Activated CD4-positive, alpha-beta T cell treated with anti-CD3 and anti-CD28 coated beads for 48 hours (primary cell): ENCODE results near the gene VPS18.

Experiments used
- DNase-seq: peaks from one replicate; pipeline ENCODE4 v3.0.0-alpha.2; 2020

Gene VPS18

DNA sequence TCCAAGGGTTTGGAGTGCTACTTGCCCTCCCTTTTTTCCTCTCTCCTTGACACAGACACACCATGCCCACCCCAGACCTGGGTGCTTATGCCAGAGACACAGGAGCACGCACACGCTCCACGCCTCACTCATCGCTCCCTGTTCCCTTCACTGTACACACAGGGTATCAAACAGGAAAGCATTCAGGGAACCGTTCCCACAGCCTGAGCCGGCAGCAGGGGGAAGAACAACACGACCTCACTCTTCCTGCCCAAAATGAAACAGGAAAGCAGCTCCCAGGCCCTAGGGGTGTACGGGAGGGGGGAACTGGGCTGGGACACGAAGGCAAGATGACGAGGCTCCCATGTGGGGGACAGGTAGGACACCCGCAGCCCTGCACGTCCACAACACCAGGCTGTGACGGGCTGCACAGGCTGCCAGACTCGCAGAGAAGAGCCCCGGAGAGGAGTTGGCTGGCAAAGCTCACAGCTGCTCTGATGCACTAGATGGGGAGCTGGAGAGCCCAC is 46.1 kb downstream of the VPS18 start:
- no peak for DNase-seq

- DNase-seq = no peak
These were observed 46.8 kb downstream of the VPS18 start for GRCh38 chr15:40941068-40941527.

DNA sequence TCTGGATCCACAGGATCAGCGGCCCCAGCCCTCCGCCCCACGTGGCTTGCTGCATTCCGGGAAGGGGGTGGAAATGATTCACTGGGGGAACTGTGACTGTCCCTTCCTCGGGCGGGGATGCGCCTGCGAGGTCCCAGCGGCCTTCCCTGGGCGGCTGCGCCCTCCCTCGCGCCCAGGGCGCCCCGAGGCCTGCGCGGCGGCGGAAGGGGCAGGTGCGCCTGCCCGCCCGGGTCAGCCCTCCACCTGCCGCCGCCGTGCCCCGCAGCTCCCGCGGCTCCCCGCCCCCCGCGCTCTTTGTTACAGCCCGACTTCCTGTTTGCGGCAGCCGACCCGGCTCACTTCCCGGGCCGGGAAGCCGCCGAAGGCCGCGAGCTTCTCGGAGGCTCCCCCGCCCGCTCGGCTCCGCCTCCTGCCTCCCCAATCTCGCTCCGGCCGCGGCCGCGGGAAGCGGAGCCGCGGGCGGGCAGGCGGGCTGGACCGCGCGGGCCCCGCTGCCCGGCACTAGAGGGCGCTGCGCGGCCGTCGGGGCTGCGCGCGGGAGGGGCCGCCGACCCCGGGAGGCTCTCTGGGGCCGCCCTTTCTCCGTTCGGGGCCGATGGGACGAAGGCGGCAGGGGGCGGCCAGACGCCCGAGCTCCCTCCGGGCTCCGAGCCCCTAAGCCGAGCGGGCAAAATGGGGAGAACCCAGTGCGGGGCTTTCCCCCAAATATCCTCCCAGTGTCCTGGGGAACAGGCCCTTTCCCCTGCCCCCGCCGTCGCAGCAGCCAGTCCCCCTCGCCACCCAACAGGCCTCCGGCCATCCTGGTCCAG is 47.5 kb downstream of the VPS18 start:
- DNase-seq = peak; percentile 74

GRCh38 chr15:40942337-40942854 is 48.1 kb downstream of the VPS18 start:
- DNase-seq = no peak

DNA sequence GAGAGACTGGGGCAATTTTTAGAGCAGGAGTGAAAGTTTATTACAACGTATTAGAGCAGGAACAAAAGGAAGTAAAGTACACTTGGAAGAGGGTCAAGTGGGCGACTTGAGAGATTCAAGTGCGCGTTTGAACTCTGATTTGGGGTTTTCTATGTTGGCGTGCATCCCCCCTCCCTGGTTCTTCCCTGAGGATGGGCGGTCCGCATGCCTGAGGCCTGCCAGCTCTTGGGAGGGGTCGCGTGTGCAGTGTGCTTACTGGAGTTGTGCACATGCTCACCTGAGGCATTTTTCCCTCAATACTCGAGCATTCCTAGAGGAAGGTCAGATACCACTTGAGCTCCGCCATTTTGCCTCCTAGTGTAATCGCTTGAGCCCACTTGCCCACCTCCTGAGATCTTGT is 48.6 kb downstream of the VPS18 start:
- DNase-seq = no peak

GRCh38 chr15:40943764-40944365 is 49.6 kb downstream of the VPS18 start:
- no peak for DNase-seq

- DNase-seq = no peak
These were observed 50.5 kb downstream of the VPS18 start for GRCh38 chr15:40944510-40945296.

DNA sequence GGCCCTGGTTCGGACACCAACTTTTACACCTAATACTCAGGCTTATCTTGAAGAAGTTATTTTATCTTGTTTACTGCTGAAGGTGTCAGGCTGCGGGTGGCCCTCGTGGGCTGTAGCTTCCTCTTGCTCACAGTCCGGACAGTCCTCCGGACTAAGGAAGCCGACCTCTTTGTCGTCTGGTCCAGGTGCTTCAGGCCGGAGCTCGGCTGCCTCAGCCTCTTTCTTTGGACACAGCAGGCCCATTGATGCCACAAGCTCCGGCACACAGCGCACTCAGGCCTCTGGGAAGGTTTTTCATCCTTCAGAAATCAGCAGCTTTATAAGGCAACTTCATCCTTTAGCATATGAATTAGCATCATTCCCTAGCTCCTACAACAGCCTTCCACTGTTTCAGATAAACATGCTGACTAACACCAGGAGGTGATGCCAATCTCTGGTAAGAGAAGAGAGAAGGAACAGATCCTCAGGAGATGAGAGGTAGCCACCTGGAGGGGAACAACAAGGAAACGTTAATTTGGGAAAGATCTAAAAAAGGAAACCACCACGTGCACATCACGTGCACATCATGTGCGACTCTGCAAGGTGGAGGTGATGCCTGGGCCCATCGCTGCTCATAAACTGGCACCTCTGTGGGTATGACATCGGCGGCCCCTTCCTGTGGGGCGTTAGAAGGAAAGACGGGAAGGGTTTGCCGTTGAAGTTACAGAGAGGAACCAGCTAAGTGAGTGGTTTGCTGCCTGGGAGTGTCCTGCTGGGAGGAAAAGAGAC is 54.6 kb downstream of the VPS18 start:
- DNase-seq = no peak

GRCh38 chr15:40949756-40950207 is 55.5 kb downstream of the VPS18 start:
- no peak for DNase-seq

- no peak for DNase-seq
These were observed 57.5 kb downstream of the VPS18 start for GRCh38 chr15:40951764-40952163.

- DNase-seq = no peak
These were observed 58.2 kb downstream of the VPS18 start for GRCh38 chr15:40952301-40952900.

DNA sequence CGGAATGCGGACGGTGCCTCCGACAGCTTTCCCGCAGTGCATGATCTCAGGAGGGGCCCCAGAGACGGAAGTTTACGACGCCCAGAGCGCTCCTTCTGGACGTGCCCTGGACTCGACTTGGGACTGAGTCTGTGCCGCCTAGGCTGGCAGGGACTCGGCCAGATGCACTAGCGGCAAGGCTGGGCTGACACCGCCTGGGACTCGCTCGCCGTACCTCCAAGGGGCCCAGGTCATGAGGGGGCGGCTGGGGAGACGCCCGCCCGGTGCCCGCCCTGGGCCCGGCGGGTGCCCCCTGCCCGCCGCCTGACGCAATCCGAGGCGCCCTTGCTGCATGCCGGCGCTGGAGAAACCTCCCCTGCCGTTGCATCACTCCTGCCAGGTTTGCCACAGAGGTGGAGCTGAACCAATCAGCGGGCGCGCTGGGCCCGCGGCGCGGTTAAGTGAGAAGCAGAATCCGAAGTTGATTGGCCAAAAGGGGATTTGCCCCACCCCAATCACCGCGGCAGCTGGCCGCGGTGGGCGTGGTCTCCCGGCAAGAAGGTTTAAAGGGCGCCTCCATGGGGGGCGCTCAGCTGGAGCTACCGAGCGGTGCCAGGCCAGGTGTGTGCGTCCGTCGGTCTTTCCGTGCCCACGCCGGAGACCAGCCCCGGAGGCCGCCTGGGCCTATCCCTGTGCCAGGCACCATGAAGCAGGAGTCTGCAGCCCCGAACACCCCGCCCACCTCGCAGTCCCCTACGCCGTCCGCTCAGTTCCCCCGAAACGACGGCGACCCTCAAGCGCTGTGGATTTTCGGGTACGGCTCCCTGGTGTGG is 58.9 kb downstream of the VPS18 start, which contains the start of gene CHAC1:
Gene CHAC1 (plus strand): TSS at position 571 of the 812 bp plus-strand sequence. CDS start 113 bp downstream, at position 684.
- peak; percentile 98 for DNase-seq
